H4 (cell line): ENCODE results near the gene RPS27L. TPM values are rescaled to one million over a fixed set of nuclear protein-coding genes. Genes with fewer than 3 reads are reported as not detected.
"Not testable (repeated sequence)": the region's sequence is repeated elsewhere in the genome, so short reads cannot be mapped to it uniquely, and the experiment has no call there.

ENCODE experiments used
- DNase-seq: peaks from one replicate; pipeline ENCODE4 v3.0.0-alpha.2; 2015; ENCODE audit warnings: low spot score
- total RNA-seq: library from RNA; depleted of rRNA; stranded (reverse); fragments of >200 nt; shearing (Covaris generic); gene quantifications from 2 replicates; pipeline ENCODE4 v1.2.3, GENCODE V29; 2014; rRNA removed

Gene RPS27L
- total RNA-seq, 1 experiment from 2014 or later: 148 TPM

GRCh38 chr15:63099581-63099980 lies 57.7 kb downstream of the RPS27L start:
- DNase-seq: not testable (repeated sequence)

DNA sequence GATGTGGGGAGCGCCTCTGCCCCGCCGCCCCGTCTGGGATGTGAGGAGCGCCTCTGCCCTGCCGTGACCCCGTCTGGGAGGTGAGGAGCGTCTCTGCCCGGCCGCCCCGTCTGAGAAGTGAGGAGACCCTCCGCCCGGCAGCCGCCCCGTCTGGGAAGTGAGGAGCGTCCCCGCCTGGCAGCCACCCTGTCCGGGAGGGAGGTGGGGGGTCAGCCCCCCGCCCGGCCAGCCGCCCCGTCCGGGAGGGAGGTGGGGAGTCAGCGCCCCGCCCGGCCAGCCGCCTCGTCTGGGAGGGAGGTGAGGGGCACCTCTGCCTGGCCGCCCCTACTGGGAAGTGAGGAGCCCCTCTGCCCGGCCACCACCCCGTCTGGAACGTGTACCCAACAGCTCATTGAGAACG lies 58.4 kb downstream of the RPS27L start:
- not testable (repeated sequence) for DNase-seq

Other genes starting within 250 kb of the RPS27L start
- gene TPM1, start 114.7 kb downstream of the RPS27L start, total RNA-seq: 375 and 436 TPM in 2 replicates
- gene LACTB, start 35.6 kb downstream of the RPS27L start, total RNA-seq: 25.0 and 34.3 TPM in 2 replicates
- gene RAB8B, start 32.1 kb upstream of the RPS27L start, total RNA-seq: 21.4 and 35.4 TPM in 2 replicates
- 20.7 and 27.3 TPM in 2 replicates for gene APH1B, start 120.1 kb upstream of the RPS27L start, total RNA-seq
- 24.2 and 27.4 TPM in 2 replicates for gene CA12, start 224.4 kb upstream of the RPS27L start, total RNA-seq